ENCODE measurements around the gene GOLPH3. TPM values are rescaled to one million over a fixed set of nuclear protein-coding genes. Genes with fewer than 3 reads are reported as not detected.

The GOLPH3 gene
- total RNA-seq, 4 donors from 2014 or later: 58.6 to 74.6 (median 63.0) TPM

- TF ChIP-seq POLR2A (IDR thresholded peaks at IDR 0.05) (no peak), CTCF (IDR thresholded peaks at IDR 0.05) (no peak)
- no peaks in the 10 kb centered on the region for H3K27me3 ChIP-seq
- no peaks in the 10 kb centered on the region for H3K4me1 ChIP-seq
- H3K27ac ChIP-seq: no peak overlapping the region
- 92 to 93% methylated on average over 4 of the region's 4 CpGs for WGBS, 2 donors
- intact Hi-C loops (cut with DNase I): no loop called here
- no peaks in the 10 kb centered on the region for H3K9me3 ChIP-seq
- peaks cover 0 to 86% (median 7%) of the 10 kb centered on the region in 3 donors for H3K36me3 ChIP-seq
- H3K4me3 ChIP-seq: no peak overlapping the region
- DNase-seq: no peak
Observed at GRCh38 chr5:32116574-32117313, 57.4 kb downstream of the GOLPH3 start.

GRCh38 chr5:32115985-32116384 lies 58.1 kb downstream of the GOLPH3 start:
- TF ChIP-seq POLR2A (IDR thresholded peaks at IDR 0.05): no peak
- TF ChIP-seq CTCF (IDR thresholded peaks at IDR 0.05): peak in 1 of 6 experiments; percentile 8
- Histone ChIP-seq H3K4me1 (no peaks in the 10 kb centered on the region), H3K4me3 (no peak overlapping the region), H3K36me3 (peaks cover 0 to 86% (median 7%) of the 10 kb centered on the region in 3 donors), H3K27me3 (no peaks in the 10 kb centered on the region), H3K9me3 (no peaks in the 10 kb centered on the region), H3K27ac (no peak overlapping the region)
- WGBS, 2 donors: 88 to 100% methylated on average over 3 of the region's 3 CpGs
- intact Hi-C loops (cut with DNase I): no loop called here
- no peak for DNase-seq

- WGBS, 2 donors: 84 to 89% methylated on average over 5 of the region's 5 CpGs
- intact Hi-C loops (cut with DNase I): no loop called here
- no peaks in the 10 kb centered on the region for H3K4me1 ChIP-seq
- H3K9me3 ChIP-seq: no peaks in the 10 kb centered on the region
- TF ChIP-seq CTCF (IDR thresholded peaks at IDR 0.05) (no peak), POLR2A (IDR thresholded peaks at IDR 0.05) (no peak)
- peaks cover 11 to 96% (median 15%) of the 10 kb centered on the region in 3 donors for H3K36me3 ChIP-seq
- no peak overlapping the region for H3K27ac ChIP-seq
- no peak for DNase-seq
- no peak overlapping the region for H3K4me3 ChIP-seq
- no peaks in the 10 kb centered on the region for H3K27me3 ChIP-seq
Observed at GRCh38 chr5:32110111-32110696, 63.9 kb downstream of the GOLPH3 start.

GRCh38 chr5:32109236-32109635 lies 64.9 kb downstream of the GOLPH3 start:
- Histone ChIP-seq H3K36me3 (peaks cover 11 to 98% (median 15%) of the 10 kb centered on the region in 3 donors), H3K9me3 (no peaks in the 10 kb centered on the region), H3K27me3 (no peaks in the 10 kb centered on the region), H3K4me3 (no peak overlapping the region), H3K4me1 (no peaks in the 10 kb centered on the region), H3K27ac (no peak overlapping the region)
- DNase-seq: no peak
- TF ChIP-seq POLR2A (IDR thresholded peaks at IDR 0.05) (no peak), CTCF (IDR thresholded peaks at IDR 0.05) (no peak)
- intact Hi-C loops (cut with DNase I): no loop called here
- 86 to 93% methylated on average over 10 of the region's 10 CpGs for WGBS, 2 donors

- no peak overlapping the region for H3K27ac ChIP-seq
- no peak for TF ChIP-seq POLR2A (IDR thresholded peaks at IDR 0.05)
- no peak for TF ChIP-seq CTCF (IDR thresholded peaks at IDR 0.05)
- no peaks in the 10 kb centered on the region for H3K27me3 ChIP-seq
- peaks cover 14 to 98% (median 15%) of the 10 kb centered on the region in 3 donors for H3K36me3 ChIP-seq
- intact Hi-C loops (cut with DNase I): no loop called here
- no peak for DNase-seq
- 92 to 96% methylated on average over 4 of the region's 4 CpGs for WGBS, 2 donors
- H3K4me3 ChIP-seq: no peak overlapping the region
- H3K9me3 ChIP-seq: no peaks in the 10 kb centered on the region
- H3K4me1 ChIP-seq: no peaks in the 10 kb centered on the region
Observed at GRCh38 chr5:32108167-32108566, 66.0 kb downstream of the GOLPH3 start.
